T-helper 9 cell (primary cell): ENCODE results near the gene OR52E1.
"Not testable (repeated sequence)": the region's sequence is repeated elsewhere in the genome, so short reads cannot be mapped to it uniquely, and the experiment has no call there.

Experiments
- DNase-seq: peaks from one replicate; pipeline ENCODE4 v3.0.0-alpha.2; 2020
- total RNA-seq, 2 donors: gene quantifications; one replicate each; lab custom pipeline; 2026; lab: John Stamatoyannopoulos, UW

OR52E1 gene
- 0 reads per million in 2 donors for total RNA-seq

DNA sequence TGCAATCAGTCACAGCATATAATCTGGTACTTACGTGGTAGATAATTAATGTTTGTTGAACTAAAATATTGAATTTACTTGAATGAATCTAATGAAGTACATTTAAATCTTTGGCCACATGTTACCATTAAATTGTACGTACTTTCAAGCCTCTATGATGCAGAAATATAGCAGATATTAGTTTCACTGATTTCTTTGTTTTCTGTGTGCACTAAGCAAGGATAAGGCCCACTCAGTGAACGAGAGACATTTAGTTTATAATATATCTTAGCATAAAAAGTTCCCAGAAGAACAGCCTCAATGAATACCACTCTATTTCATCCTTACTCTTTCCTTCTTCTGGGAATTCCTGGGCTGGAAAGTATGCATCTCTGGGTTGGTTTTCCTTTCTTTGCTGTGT is at the start of gene OR52E1:
Gene OR52E1, plus strand, starts transcription at position 301 of the 400 bp plus-strand sequence.
- DNase-seq = no peak

DNA sequence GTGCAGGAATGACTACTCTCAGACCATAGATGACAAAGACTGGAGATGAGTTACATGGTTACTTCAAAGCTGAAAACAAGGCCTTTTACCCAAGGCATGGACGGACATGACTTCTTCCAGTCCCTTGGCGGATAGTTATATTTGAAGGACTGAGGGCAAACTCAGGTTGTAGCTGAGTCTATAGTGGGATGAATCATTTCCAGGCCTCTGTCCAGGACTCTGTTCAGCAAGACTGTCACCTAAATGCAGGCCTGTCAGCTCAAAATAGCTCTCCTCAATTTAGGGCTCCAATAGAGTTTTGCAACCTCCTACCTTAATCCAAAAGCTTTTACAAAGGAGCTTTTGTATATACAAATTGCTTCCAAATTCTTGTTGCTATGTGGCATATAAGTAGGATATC is 47.4 kb upstream of the OR52E1 start:
- no peak for DNase-seq

DNA sequence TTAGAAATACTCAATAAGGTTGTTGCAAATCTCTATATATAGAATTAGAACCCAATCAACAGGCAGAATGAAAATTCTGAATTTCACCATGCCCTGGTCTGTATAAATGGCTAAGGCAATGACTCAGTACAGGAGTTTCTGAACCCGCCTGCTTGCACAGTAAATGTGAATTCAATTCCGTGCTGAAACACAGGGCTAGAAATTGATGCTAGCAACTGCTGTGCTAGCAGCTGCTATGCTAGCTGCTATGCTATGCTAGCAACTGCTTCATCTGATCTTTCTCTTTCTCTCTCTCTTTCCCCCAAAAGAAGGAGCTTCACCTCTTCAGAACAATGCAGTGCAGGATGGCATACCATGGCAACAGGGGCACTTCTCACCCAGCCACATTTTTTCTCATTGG is 32.7 kb upstream of the OR52E1 start:
- no peak for DNase-seq

- DNase-seq = no peak
Measured at GRCh38 chr11:5037926-5038325, 31.4 kb upstream of the OR52E1 start.

- no peak for DNase-seq
Measured at GRCh38 chr11:5038341-5038740, 31.0 kb upstream of the OR52E1 start.

- no peak for DNase-seq
Measured at GRCh38 chr11:5040876-5041275, 28.5 kb upstream of the OR52E1 start.

- no peak for DNase-seq
Measured at GRCh38 chr11:5042091-5042490, 27.3 kb upstream of the OR52E1 start.

GRCh38 chr11:5043380-5043779 is 26.0 kb upstream of the OR52E1 start:
- no peak for DNase-seq

DNA sequence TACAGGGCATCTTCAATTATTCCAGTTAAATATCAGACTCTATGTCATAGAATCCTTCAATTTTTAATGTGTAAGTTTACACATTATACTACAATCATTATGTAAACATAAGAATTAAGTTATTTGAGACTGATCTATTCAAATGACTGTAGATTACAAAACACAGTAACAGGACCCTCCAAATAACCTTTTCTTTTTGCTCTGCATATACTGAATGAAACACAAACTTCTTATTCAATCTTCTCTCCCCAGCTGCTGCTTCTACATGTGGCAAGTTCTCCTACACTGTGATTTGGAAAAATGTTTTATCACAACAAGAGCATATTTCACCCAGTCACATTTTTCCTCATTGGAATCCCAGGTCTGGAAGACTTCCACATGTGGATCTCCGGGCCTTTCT is 23.1 kb upstream of the OR52E1 start, which contains the start of gene OR52J3:
Gene OR52J3, plus strand, starts transcription at position 301 of the 400 bp plus-strand sequence. Its CDS starts 0 bp downstream, at position 301.
- no peak for DNase-seq

DNA sequence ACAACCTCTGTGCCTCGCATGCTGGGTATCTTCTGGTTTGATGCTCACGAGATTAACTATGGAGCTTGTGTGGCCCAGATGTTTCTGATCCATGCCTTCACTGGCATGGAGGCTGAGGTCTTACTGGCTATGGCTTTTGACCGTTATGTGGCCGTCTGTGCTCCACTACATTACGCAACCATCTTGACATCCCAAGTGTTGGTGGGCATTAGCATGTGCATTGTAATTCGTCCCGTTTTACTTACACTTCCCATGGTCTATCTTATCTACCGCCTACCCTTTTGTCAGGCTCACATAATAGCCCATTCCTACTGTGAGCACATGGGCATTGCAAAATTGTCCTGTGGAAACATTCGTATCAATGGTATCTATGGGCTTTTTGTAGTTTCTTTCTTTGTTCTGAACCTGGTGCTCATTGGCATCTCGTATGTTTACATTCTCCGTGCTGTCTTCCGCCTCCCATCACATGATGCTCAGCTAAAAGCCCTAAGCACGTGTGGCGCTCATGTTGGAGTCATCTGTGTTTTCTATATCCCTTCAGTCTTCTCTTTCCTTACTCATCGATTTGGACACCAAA is 22.5 kb upstream of the OR52E1 start:
- DNase-seq = no peak

GRCh38 chr11:5058679-5059078 is 10.7 kb upstream of the OR52E1 start:
- DNase-seq = not testable (repeated sequence)

- no peak for DNase-seq
Measured at GRCh38 chr11:5059391-5059790, 10.0 kb upstream of the OR52E1 start, which contains the start of gene OR52E2. Gene OR52E2 (minus strand): TSS chr11:5059627. CDS start chr11:5059627, 0 bp downstream.

GRCh38 chr11:5065027-5065426 is 4.3 kb upstream of the OR52E1 start:
- no peak for DNase-seq

- DNase-seq = no peak
Measured at GRCh38 chr11:5071799-5072198, 2.4 kb downstream of the OR52E1 start.

- no peak for DNase-seq
Measured at GRCh38 chr11:5081405-5081804, 12.0 kb downstream of the OR52E1 start.

- no peak for DNase-seq
Measured at GRCh38 chr11:5083602-5084001, 14.2 kb downstream of the OR52E1 start.

- no peak for DNase-seq
Measured at GRCh38 chr11:5088556-5088955, 19.2 kb downstream of the OR52E1 start.

DNA sequence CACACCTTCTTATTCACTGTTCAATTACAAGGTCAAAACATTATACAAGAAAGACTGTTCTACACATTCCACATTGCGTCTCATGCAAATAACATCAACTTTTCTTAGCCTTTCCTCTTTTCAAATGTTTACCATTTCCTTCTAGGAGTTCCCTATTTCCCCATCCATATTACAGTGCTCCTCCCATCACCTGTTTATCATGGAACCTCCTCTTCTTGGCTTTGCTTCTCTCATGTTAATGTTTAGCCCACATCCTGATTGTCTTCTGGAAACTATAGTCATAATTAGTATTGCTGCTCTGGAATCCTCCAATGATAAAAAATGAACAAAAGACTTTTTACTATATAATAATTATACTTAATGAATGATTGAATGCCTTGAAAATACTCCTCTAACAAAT is 21.3 kb downstream of the OR52E1 start:
- no peak for DNase-seq

DNA sequence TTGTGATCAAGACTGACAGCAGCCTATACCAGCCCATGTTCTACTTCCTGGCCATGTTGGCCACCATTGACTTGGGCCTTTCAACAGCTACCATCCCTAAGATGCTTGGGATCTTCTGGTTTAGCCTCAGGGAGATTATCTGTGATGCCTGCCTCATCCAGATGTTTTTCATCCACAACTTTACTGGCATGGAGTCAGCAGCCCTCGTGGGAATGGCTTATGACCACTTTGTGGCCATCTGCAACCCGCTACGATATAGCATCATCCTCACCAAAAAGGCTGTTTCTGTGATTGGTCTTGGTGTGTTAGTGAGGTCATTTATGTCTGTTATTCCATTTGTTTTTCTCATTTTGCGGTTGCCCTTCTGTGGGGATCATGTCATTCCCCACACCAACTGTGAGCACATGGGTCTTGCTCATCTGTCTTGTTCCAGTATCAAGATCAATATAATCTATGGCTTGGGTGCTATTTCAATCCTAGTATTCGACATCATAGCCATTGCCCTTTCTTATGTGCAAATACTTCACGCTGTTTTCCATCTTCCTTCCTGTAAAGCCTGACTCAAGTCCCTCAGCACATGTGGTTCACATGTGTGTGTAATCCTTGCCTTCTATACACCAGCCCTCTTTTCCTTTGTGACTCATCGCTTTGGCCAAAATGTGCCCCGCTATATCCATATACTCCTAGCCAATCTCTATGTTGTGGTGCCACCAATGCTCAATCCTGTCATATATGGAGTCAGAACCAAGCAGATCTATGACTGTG is 23.6 kb downstream of the OR52E1 start:
- DNase-seq = no peak

GRCh38 chr11:5096011-5096410 is 26.6 kb downstream of the OR52E1 start:
- no peak for DNase-seq

- no peak for DNase-seq
Measured at GRCh38 chr11:5102246-5102645, 32.9 kb downstream of the OR52E1 start.

- no peak for DNase-seq
Measured at GRCh38 chr11:5103066-5103465, 33.7 kb downstream of the OR52E1 start.

DNA sequence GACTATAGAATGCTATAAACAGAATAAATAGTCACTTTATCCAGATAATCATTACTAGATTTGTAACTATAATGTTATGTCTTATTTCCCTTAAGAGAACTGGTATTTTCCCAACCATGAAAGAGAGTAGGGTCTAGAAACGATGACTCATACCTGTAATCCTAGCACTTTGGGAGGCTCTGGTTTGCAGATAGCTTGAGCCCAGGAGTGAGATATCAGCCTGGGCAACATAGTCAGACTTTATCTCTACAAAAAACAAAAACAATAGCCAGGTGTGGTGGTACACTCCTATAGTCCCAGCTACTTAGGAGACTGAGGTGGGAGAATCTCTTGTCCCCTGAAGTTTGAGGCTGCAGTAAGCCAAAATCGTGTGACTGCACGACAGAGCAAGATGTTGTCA is 37.9 kb downstream of the OR52E1 start:
- no peak for DNase-seq

- no peak for DNase-seq
Measured at GRCh38 chr11:5115339-5115738, 46.0 kb downstream of the OR52E1 start.
